CD4-positive, alpha-beta T cell treated with Interleukin-21 for 1 hour (primary cell): ENCODE data around the gene NECTIN4.

Experiments
- DNase-seq: peaks from one replicate; pipeline ENCODE4 v3.0.0-alpha.2; 2020

The NECTIN4 gene

GRCh38 chr1:161111117-161111516, 21.8 kb upstream of the NECTIN4 start:
- DNase-seq: no peak

- no peak for DNase-seq
Observed at GRCh38 chr1:161106431-161106830, 17.1 kb upstream of the NECTIN4 start.

DNA sequence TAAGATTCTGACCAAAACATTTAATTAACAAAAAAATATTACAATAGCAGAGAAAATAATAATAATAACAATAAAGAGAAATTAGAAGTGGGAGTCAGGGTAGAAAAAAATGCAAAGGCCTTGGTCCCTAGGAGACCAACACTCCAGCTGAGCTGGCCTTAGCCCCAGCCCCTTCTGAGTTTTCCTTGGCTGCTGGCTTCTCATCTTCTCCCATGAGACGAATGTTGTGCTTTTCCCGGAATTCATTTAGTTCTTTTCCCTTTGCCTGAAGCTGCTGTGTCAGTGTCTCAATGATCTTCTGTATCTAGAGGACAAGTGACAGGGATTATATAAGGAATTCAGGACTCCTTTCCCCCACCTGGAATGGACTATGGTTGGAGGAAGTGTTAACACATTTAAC, 11.2 kb upstream of the NECTIN4 start:
- no peak for DNase-seq

DNA sequence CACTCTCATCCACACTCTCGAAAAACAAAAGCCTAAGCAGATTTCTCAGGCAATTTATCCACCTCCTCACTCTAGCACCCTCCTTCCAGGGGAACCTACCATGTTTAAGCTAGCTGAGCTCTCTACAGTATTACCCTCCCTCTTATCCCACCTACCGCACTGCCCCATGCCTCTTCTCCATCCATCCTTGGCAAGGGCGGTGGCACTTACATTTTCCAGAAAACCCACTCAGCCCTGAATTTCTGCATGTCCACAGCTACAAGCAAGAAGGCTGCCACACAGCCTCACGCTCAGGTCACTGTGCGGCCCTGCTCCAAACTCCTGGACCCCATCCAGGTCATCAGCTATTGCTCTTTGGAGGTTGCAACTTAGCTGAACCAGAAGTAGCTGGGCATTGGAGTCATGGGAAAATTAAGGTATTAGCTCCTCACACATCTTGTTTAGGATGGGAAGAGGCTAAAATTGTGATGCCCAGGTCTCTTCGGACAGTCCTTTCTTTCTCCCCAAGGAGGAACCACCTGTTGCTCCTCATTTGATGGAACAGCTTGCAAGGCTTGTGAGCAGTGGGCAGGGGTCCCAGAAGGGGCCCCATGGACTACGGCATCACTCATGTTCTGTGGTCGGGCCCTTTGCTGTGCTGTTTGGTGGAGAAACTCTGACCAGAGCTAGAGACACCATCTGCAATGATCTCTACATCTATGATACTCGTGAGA, 9.9 kb upstream of the NECTIN4 start:
- no peak for DNase-seq

DNA sequence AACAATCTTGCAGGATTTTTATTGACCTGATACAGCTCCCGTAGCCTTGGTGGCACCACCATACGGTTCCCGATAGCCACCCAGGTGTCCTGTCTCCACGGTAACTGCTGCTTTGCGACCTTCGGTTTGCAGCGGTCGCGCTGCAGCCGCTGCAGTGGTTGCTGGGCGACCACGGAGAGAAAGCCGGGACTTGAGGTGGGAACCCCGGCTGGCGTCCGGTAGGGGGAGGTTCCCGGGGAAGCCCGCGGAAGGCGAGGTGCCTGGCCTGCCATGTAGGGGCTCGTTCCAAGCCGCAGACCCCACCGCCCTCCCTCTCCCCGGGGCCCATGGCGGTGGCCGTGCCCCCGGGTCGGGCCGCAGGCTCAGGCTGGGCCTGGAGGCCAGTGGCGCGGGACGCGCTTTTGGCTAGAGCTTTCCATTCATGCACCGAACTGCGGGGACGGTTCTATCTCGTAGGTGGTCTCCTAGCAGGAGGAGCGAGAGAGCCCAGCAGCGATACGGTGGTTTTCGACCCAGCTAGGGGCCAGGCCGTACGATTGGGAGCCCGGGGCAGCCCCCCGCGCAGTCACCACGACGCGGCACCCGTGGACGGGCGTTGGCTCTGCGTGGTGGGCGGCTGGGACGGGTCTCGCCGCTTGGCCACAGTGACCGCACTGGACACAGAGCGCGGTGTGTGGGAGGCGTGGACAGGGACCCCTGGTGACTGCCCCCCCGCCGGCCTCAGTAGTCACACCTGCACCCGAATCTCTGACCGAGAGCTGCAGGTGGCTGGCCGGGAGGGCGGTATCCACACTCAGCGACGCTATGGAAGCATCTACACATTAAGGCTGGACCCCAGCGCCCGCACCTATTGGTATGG, 9.1 kb upstream of the NECTIN4 start, which contains the start of gene KLHDC9:
TSS of gene KLHDC9 (plus strand) at position 152 of the 859 bp plus-strand sequence. CDS start at position 327, 175 bp downstream.
- DNase-seq: peak; percentile 89

GRCh38 chr1:161096530-161096929, 7.2 kb upstream of the NECTIN4 start:
- DNase-seq: no peak

- DNase-seq: no peak
Observed at GRCh38 chr1:161096015-161096414, 6.7 kb upstream of the NECTIN4 start.

GRCh38 chr1:161095230-161095629, 5.9 kb upstream of the NECTIN4 start:
- DNase-seq: no peak

- no peak for DNase-seq
Observed at GRCh38 chr1:161094481-161094880, 5.1 kb upstream of the NECTIN4 start.

- DNase-seq: no peak
Observed at GRCh38 chr1:161092621-161093028, 3.3 kb upstream of the NECTIN4 start.

DNA sequence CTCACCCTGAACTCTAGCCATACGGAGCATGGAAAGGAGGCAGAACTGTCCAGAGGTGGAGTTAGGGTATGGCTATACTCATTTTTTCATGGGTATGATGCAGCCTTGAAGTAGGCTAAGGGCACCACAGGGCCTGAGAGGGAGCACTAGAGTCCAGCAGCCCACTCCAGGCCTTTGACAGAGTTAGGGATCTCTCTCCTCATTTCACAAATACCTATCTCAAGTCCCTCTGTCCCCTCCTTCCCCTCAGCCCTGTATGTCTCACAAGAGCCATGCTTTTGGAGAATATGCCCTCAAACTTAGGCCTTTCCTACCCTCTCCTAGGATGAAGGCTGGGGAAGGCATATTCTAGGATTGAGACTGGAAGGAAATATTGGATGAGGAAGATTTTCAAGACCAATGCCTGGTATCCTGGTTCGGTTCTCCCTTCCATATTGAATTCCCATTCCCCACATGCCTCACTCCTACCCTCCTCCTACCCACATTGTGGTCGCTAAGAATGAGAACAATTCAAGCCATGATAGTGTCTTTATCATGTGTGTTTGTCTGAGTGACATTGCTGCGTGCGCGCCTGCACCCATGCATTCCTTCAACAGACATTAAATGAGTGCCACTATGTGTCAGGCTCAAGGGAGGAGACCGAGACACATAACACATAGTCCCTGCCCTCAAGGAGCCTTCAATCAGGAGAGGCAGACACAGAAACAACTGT, 2.6 kb upstream of the NECTIN4 start:
- no peak for DNase-seq

GRCh38 chr1:161091093-161091492, 1.7 kb upstream of the NECTIN4 start:
- DNase-seq: no peak

- DNase-seq: no peak
Observed at GRCh38 chr1:161090617-161091016, 1.3 kb upstream of the NECTIN4 start.

DNA sequence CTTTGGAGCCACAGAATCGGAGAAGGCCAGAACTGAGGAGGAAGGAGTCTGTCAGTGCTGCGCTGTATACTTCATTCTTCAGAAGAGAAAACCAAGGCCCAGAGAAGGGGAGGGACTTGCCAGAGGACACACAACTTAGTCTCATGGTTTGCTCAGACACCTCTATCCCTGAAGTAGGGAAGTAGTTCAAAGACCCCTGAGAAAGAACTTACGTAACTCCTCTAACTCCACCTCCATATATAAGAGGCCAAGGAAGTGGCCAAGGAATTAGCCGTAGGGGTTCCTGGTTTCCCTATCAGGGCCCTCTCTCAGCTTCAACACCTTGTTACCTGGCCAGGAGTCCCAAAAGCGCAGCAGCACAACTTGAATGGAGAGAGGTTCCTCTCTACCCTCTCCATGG, 580 bp upstream of the NECTIN4 start:
- no peak for DNase-seq

DNA sequence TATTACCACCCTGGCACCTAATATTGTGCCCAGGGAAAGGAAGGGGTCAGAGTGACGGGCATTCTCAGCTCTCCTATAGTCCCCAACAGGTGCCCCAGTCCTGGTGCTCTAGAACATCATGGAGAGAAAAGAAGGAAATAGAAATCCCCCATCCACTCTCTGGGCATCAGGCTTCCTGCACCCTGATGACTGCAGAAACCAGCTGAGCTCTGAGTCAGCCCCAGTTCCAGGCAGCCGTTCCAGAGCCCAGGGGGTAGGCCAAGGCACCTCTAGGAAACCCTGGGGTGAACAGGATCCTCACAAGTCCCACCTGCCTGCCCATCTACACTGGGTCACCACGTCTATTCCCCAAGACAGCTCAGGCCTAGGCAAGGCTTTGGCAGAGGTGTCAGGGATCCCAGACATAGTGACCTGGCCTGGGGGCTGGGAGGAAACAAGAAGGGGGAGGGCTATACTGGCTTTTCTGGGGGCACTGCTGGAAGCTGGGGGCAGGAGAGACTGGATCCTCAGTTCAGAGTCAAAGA, 709 bp downstream of the NECTIN4 start:
- DNase-seq: no peak

DNA sequence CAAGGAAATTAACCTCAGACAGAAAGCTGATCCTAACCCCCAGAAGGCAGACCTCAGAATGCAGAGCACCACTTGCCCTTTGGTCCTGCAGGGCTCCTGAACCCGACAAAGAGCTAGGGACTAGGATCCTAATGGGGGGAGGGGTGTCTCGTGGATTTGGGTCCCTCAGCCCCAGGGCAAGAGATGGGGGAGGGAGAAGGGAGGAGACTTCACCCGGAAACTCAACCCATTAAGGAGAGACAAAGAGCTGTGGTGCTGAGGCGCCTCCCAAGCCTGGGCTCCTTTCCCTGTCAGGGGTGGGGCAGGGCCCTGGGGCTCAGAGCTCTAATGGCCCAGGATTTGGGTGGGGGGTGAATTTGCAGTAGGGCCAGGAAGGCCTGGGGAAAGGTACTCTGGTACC, 2.9 kb downstream of the NECTIN4 start:
- no peak for DNase-seq

- DNase-seq: no peak
Observed at GRCh38 chr1:161085165-161085564, 4.2 kb downstream of the NECTIN4 start.

DNA sequence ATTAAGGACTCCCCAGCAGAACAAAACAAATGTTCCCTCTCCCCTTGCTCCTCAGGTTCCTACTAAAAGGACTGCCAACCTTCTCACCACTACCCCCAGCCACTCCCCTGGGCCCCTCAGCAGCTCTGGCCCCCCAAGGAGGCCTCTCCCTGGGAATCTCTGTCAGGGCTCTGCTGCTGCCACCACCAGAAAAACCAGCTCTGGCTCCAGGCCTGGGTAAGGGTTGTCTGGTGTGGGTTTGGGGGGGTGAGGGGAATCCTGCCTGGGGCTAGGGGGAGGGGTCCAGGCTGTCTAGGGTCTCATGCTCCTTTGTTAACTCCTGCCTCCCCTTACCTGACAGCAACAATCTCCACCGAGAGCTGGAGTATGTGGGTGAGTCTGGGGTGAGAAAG, 4.8 kb downstream of the NECTIN4 start:
- DNase-seq: no peak

DNA sequence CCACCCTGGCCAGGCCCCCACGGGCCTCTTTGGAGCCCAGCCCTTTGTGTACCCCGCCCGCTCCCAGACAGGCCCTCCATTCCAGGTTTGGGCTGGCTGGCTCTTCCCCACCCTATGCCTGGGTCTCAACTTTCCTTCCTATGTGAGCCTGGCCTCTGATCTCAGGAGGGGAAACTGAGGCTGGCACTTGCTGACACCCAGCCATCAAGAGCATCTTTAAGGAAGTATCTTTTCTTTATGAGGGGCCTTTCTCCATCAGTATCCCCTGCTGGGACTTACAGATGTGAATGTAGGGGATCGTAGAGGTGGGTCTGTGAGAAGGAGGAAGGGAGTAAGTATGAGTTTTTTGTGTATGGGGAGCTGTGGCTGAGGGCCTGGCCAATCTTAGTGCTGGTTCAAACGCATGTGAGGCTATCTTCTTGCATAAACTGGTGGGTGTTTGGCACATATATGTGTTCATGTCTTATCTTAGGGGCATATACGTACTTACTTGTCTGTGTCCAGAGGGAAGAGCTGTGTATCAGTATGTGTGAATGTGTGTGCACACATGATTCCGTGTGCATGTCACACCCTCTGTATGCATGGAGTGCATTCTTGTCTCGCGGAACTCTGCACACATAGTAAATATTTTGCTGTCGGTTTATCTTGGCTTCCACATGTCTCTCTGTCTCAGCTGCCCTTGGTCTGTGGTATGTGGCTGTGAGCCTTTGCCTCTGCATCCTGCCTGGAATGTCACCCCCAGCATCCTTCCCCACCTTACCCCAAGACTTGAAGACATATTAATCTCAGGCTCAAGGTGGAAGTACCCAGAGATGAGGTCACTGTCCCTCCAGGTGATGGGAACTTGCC, 5.4 kb downstream of the NECTIN4 start:
- no peak for DNase-seq

GRCh38 chr1:161082996-161083747, 6.2 kb downstream of the NECTIN4 start:
- DNase-seq: peak; percentile 22

- no peak for DNase-seq
Observed at GRCh38 chr1:161082483-161082882, 6.9 kb downstream of the NECTIN4 start.

- DNase-seq: no peak
Observed at GRCh38 chr1:161081519-161081918, 7.8 kb downstream of the NECTIN4 start.
